T-helper 22 cell (primary cell): ENCODE data around the gene FOXK2.
"Not testable (repeated sequence)": the region's sequence is repeated elsewhere in the genome, so short reads cannot be mapped to it uniquely, and the experiment has no call there.

ENCODE experiments used
- DNase-seq: peaks from one replicate; pipeline ENCODE4 v3.0.0-alpha.2; 2020; ENCODE audit warnings: low read depth

The FOXK2 gene

DNA sequence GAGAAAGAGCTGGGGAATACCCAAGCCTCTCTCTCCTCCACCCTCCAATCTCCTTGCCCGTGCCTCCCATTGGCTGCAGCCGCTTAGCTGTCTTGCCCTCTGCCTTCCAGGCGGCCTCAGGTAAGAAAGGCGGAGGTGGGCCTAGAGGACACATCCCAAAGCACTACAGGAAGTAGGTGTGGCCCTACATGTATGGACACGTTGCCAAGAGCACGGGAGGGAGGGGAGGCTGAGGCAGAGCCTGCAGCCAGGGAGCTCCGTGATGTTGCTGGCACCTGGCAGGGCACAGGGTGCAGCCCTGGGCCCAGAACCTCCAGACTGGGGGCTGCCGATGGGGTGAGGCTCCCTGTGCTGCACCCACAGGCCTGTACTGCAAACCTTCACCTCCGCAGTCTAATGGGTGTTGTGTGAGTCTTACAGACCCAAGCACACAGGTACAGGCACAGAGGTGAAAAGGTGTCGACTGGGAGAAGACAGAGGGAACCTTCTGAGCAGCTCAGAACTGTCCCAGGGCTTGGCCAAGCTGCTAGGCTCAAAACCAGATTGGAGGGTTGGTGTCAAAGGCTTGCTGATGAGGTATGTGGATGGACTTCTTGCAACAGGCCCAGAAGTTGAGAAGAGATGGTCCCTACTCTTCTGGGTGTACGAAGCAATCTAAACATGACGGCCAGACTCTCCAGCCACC, 23.5 kb upstream of the FOXK2 start:
- no peak for DNase-seq

DNA sequence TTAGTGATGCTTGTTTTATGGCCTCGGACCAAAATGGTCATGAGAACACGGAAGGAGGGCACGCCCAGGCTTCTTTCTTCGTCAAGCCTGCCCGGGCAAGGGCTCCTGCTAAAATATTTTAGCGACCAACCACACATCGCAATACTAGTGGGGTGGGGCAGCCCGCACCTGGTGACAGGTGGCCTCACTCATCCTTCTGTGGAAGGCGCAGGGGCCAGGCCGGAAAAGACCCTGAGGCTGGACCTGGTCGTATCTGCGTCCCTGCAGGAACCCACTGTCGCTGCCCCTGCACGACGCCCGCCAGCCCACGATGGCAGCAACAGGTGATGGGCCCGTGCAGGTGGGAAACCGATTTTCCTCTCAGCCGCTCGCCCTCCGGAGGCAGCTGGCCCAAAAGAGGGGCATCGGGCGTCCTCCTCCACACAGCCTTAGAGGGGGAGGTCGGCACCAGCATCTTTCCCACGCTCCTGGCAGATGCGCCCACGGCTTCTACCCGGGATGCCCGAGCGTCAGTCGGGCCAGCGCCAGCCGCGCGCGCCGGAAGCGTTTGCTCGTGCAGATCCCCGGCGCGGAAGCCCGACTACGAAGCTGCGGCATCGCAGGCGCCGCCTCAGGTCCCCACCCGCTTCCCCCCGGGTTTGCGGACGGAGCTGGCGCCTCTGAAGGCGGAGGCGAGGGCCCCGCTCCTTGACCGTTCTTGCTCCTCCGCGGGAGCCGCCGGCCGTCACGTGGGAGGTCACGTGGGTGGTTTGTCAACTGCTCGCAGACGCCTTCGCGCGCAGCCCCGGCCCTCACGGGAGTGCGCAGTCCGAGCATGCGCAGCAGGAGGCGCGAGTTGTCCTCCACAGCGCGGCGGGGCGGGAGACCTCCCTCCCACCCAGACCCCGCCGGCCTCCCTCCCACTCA, 22.8 kb upstream of the FOXK2 start:
- DNase-seq = peak; percentile 85

DNA sequence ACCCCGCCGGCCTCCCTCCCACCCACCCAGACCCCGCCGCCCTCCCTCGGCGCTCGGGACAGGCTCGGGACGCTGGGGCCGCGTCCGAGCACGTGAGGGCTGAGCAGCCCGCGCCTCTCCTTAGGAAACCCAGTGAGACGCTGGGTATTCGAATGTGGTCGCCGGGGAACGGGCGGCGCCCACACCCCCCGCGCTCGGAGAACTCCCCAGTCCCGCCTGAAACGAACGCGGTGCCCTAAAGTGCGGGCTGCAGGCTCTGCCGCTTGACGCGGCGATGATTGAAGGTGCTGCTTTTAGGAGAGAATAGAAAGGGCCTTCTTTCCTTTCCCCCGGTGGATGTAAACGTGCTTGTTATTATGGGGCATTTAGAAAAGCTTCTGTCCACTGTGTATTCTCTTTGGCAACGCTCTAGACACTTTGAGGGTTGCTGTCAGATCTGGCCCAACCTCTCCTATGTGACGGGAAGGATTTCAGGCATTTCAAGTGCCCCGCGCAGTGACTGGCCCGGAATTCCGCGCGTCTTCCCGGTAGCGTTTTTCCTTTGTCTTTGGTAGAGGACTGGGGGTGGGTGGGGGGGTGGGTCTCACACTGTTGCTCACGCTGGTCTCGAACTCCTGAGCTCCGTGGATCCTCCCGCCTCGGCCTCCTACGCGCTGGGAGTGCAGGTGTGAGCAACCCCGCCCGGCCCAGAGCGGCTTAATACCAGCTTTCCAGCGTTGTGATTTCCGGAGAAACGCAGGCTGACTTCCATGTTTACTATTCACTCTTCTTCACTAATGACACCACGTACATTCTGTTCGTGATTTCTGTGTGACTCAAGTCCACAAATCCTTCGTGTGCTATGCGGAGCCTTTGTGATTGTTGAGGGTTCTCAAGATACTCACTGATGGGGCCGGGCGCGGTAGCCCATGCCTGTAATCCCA, 21.8 kb upstream of the FOXK2 start:
- DNase-seq = peak; percentile 43

DNA sequence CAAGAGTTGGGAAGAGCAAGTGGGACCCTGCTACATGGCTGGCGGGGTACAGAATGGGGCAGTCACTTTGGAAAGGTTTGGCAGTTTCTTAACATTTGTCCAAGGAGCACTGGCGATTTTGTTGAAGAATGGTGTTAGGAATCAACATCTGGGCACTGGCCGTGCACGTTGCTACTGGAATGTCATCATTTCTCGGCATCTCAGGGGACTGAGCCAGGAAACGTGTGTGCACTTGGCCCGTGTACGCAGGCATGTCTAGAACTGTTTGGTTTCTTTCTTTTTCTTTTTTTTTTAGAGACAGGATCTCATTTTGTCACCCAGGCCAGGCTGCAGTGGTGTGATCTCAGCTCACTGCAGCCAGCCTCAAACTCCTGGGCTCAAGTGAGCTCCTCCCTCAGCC, 17.3 kb upstream of the FOXK2 start:
- DNase-seq = no peak

DNA sequence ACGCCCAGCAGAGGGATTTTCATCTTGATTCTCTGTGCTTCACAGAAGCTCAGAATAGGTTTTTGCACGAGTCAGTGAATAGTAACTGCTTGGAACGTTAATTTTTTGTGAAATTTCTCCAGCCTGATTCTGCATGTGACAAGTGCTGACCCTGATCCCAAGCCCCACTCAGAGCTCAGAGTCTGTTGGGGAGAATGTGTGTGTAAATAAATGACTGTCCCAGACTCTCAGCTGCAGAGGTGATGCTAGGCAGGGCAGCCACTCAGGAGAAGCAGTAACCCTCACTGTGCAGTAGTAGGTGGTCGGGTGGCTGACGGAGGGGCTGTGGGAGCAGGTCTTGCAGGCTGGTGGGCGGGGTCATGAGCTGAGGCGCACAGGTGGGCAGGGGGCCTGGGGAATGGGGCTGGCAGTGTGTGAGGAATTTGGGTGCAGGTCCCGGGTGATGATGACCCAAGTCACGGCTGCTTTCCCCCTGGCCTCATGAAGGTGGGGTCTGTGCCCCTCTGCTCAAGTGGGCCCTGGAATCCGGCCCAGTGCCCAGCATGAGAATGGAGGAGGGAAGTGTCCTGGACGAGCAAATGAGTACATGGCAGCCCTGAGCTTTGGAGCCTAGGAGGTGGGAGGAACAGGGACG, 16.3 kb upstream of the FOXK2 start:
- no peak for DNase-seq

DNA sequence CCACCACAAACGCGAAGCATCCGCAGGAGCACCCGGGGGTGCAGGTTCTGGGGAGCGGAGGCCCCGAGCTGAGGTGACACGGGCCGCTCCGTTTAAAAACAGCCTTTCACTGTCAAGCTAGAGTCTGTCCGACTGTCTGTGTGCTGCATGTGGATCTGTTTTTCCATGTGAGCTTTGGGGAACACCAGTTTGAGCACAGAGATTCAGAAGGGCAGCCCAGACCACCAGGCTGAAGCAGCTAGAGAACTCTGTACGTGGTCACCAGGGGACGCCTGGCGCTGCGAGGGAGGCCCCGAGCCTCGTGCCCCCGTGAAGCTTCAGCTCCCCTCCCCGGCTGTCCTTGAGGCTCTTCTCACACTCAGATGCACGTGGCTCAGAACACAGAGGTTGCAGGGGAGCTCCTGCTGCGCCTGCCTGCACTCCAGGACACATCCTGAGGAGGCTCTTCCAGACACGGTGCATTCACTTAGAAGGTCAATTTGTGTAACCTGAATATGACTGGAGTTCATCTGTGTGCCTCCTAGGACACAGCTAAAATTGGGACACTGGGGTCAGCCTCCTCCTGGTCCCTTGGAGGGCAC, 15.7 kb upstream of the FOXK2 start:
- no peak for DNase-seq

DNA sequence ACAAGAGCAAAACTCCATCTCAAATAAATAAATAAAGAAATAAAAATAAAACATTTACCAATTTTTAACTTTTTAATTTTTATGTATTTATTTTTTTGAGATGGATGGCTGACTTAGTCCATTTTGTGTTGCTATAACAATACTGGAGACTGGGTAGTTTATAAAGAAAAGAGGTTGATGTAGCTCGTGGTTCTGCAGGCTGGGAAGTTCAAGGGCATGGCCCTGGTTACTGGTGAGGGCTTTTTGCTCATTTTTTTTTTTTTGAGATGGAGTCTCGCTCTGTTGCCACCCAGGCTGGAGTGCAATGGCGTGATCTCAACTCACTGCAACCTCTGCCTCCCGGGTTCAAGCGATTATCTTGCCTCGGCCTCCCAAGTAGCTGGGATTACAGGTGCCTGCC, 14.2 kb upstream of the FOXK2 start:
- DNase-seq = no peak

DNA sequence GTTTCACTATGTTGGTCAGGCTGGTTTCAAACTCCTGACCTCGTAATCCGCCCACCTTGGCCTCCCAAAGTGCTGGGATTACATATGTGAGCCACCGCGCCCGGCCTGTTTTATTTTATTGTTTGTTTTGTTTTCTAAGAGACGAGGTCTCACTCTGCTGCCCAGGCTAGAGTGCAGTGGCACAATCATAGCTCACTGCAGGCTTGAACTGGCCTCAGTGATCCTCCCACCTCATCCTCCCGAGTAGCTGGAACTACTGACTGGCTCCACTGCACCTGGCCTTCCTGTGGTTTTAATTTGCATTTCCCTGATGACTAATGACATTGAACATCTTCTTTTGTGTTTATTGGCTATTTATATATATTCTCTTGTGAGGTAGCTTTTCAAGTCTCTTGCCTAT, 13.1 kb upstream of the FOXK2 start:
- DNase-seq = not testable (repeated sequence)

DNA sequence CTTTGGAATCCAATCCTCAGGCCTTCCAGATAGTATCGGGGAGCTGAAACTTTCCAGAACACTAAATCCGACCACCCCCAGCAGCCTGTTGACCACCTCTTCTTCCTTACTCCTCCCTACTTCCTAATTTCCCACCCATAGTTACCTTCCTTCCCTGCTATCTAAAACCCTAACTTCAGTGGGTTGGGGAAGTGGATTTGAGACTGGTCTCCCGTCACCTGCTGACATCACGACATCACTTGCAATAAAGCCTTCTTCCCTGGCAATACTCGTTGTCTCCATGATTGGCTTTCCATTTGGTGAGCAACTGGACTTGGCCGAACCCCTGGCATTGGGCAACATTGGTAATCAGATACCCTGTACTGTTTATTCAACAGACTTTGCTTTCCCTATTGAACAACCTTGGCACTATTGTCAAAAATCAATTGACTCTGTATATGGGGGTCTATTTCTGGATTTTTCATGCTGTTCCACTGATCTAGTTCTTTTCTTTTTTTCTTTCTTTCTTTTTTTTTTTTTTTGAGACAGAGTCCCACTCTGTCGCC, 11.8 kb upstream of the FOXK2 start:
- DNase-seq = no peak

DNA sequence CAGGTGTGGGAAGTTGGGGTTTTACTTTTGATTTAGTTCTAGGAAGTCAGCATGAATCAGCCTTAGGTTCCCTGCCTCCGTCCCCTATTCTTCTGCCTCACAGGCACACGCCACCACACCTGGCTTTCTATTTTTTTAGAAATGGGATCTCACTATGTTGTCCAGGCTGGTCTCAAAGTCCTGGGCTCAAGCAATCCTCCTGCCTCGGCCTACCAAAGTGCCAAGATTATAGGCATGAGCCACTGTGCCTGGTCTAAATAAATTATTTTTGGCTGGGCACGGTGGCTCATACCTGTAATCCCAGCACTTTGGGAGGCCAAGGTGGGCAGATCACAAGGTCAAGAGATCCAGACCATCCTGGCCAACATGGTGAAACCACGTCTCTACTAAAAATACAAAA, 7.9 kb upstream of the FOXK2 start:
- not testable (repeated sequence) for DNase-seq

DNA sequence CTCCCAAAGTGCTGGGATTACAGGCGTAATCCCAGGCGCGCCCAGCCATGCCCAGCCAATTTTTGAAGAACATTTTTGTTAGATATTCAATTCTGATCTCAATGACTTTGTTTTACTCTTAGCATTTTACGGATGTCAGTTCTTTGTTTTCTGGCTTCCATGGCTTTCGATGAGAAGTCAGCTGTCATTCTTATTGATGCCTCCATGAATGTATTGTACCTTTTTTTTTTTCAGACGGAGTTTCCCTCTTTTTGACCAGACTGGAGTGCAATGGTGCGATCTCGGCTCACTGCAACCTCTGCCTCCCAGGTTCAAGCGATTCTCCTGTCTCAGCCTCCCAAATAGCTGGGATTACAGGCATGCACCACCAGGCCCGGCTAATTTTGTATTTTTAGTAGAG, 5.7 kb upstream of the FOXK2 start:
- not testable (repeated sequence) for DNase-seq

DNA sequence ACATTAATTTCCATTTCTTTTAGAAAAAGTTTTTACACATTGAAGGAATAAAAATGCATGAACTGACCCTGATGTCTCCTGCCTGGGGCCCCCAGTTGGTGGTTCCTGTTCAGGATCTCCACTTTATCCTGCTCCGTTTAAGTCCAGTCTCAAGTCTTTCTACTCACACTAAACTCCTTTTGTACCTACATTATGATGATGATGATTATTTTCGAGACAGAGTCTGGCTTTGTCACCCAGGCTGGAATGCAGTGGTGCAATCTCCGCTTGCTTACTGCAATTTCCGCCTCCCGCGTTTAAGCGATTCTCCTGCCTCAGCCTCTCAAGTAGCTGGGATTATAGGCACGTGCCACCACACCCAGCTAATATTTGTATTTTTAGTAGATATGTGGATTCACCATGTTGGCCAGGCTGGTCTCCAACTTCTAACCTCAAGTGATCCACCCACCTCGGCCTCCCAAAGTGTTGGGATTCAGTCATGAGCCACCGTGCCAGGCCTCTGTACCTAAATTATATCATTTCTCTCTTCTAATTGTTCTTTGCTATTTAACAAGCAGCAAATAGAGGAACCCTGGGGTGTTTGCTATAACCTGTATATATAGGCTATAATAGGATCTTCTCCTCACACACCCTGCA, 2.2 kb upstream of the FOXK2 start:
- no peak for DNase-seq

DNA sequence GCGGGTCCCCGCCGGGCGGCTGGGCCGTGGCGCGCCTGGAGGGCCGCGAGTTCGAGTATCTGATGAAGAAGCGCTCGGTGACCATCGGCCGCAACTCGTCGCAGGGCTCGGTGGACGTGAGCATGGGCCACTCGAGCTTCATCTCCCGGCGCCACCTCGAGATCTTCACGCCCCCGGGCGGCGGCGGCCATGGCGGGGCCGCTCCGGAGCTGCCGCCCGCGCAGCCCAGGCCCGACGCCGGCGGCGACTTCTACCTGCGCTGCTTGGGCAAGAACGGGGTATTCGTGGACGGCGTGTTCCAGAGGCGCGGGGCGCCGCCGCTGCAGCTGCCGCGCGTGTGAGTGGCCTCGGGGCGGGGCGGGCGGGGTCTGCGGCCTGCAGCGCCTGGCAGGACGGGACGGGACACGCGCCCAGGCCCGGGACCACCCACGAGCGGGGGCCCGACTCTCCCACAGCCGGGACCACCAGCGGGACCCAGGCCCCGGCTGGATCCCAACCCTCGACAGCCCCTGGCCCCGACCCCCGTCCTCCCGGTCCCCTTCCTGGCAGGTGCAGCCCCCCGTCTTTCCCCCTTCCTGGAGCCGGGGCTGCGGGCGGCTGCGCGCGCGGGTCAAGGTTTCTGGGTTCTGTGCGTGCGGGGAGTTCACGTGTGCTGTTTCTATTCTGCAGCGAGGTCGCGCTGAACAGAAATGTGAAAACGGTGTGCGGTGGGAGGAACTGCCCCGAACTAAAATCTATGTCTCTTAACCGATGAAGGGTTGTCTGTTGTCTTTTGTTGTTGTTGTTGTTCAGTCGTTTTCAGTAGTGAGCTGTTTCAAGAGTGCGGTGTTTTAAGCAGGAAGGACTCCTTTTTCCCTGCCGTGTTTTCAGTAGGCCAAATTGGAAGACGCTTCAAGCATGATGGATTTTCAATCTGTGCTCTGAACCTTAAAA, 705 bp downstream of the FOXK2 start:
- DNase-seq = peak; percentile 13

DNA sequence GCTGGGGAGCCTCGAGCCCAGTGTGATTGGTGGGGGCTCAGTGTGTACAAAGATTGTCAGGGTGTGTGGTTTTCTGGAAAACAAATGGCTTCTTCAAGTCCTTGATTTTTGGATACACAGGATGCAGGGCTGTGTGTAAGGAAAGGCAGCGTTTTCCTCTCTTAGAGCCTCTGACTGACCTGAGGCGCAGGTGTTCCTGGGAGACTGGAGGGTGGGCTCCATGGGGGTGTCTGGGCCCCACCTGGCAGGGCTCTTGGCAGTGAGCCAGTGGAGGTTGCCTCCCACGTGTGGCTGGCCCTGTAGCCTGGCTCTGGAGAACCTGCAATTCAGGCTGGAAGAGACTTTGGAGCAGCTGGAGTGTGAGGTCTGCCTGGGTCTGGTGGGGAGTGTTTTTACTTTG, 5.0 kb downstream of the FOXK2 start:
- DNase-seq = no peak

DNA sequence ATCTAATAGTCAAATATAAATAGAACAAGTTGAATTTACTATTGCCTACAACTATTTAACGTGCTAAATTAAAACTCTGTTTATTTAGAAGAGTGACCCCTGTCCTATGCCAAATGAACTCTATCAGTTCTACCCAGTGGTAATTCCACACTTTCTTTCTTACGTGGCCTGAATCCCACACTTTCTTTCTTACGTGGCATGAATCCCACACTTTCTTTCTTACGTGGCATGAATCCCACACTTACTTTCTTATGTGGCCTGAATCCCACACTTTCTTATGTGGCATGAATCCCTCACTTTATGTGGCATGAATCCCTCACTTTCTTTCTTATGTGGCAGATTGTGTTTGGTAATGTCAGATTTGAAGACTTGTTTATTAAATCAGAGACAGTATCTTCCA, 6.2 kb downstream of the FOXK2 start:
- no peak for DNase-seq

DNA sequence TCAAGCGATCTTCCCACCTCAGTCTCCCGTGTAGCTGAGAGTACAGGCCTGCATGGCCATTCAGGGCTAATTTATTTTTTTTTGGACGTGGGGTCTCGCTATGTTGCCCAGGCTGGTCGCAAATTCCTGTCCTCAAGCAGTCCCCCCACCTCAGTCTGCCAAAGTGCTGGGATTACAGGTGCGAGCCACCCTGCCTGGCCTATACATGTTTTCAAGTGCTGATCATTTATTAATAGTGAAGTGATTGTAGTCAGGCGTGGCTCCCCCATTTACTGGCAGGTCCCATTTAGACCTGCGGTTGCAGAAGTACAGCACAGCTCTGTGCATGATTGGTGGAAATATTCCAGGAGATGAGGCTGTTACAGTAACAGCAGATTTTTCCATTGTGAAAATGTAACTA, 8.4 kb downstream of the FOXK2 start:
- no peak for DNase-seq

DNA sequence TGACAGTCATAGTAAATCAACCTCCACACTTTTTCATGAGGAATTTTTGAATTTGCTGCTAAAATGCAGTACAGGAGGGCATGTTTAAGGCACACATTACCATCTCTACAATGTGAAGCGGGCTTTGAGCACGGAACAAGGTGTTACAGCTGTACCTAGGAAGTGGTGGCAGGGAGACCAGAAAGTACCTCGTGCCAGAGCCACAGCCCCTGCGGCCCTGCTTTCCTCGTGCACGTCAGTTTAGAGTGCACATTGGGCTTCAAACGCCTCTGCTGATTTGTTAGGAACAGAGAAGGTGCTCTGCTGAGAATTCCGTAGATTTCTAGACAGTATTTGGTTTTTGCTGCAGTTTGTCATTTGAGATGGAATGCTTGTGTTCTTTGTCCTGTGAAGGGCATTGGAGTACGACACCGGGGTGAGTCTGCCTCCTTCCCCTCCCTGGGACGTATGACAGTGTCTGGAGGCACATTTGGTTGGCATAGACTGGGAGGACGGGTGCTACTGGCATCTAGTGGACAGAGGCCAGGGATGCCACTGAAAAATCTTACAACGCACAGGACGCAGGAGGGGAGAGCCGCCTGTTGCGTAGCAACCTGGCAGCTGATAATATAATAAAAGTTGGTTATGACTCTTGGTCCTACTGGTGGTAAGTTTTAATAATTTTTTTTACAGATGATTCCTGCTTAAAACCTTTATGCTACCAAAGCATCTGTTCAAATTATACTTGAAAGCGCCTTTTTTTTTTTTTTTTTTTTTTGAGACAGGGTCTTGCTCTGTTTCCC, 9.1 kb downstream of the FOXK2 start:
- DNase-seq = no peak

DNA sequence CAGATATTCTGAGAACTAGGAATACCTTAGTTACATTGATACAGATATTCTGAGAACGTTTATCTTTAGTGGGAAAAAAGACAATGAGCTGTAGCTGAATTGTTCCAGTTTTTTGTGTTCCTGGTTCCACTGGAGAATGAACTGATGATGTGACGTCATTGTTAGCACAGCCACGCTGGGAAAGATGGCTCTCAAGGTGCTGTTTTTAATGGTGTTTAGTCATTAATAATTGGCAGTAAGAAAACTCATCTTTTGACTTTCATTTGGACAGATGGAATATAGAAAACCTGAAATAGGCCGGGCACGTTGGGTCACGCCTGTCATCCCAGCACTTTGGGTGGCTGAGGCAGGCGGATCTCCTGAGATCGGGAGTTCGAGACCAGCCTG, 10.4 kb downstream of the FOXK2 start:
- no peak for DNase-seq

DNA sequence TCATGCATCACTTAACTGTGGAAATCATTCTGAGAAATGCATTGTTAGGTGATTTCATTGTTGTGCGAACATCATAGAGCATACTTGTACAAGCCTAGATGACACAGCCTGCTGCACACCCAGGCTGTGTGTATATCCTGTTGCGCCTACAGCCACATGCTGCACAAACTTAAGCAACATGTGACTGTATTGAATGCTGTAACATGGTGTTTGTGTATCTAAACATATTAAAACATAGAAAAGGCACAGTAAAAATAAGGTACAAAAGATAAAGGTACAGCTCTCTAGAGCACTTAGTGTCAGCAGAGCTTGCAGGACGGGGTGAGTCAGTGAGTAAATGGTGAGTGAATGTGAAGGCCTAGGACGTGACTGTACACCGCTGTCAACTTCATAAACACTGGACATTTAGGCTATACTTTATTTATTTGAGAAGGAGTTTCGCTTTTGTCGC, 11.9 kb downstream of the FOXK2 start:
- DNase-seq = no peak
